H1 (cell line): ENCODE results near the gene KISS1. TPM values are rescaled to one million over a fixed set of nuclear protein-coding genes. Genes with fewer than 3 reads are reported as not detected.

Experiments used
- CTCF ChIA-PET: fragments of 300-600 bp; sonication (Branson Sonifier 250); formaldehyde crosslinking; loops from one replicate; lab custom pipeline; 2021; ENCODE audit not compliant: partially characterized antibody; lab: Charles Lee
- POLR2A ChIA-PET: fragments of 300-600 bp; sonication (Branson Sonifier 250); formaldehyde crosslinking; loops from one replicate; lab custom pipeline; 2021; ENCODE audit warnings: inconsistent platforms; ENCODE audit not compliant: partially characterized antibody; lab: Charles Lee
- DNase-seq, 2 experiments: peaks; one replicate each; pipeline versions ENCODE4 v3.0.0 to v3.0.0-alpha.2; 2010 to 2022; ENCODE audit warnings: low spot score in 2 of 2, low read depth in 1 of 2, mixed read lengths in 1 of 2
- FAIRE-seq: peaks from 2 replicates; lab custom pipeline; 2011; peaks lifted over from hg19 to GRCh38; lab: Jason Lieb, UNC
- H2AFZ ChIP-seq: 2 replicates; pipeline ENCODE4 v1.8.1; 2012; ENCODE audit warnings: low read length, inconsistent platforms
- H2AK5ac ChIP-seq: 2 replicates; pipeline ENCODE4 v1.6.1; 2013; ENCODE audit warnings: low read depth, low read length
- H2BK120ac ChIP-seq: replicated peaks from 2 replicates; pipeline ENCODE3; 2013; ENCODE audit warnings: low read depth, low read length, inconsistent platforms
- H2BK12ac ChIP-seq: 2 replicates; pipeline ENCODE4 v1.6.1; 2013; ENCODE audit warnings: low read depth, low read length
- H2BK15ac ChIP-seq: 2 replicates; pipeline ENCODE4 v1.6.1; 2013; ENCODE audit warnings: low read length
- H2BK20ac ChIP-seq: 2 replicates; pipeline ENCODE4 v1.6.1; 2013; ENCODE audit warnings: low read length
- H2BK5ac ChIP-seq: 2 replicates; pipeline ENCODE4 v1.6.1; 2013; ENCODE audit warnings: low read depth, low read length
- H3K14ac ChIP-seq: 2 replicates; pipeline ENCODE4 v1.6.1; 2013; ENCODE audit warnings: inconsistent platforms; ENCODE audit not compliant: insufficient read length
- H3K18ac ChIP-seq: 2 replicates; pipeline ENCODE4 v1.6.1; 2013; ENCODE audit warnings: low read length; ENCODE audit errors: extremely low read depth
- H3K23ac ChIP-seq: 2 replicates; pipeline ENCODE4 v1.6.1; 2013; ENCODE audit warnings: inconsistent platforms; ENCODE audit not compliant: insufficient read length
- H3K23me2 ChIP-seq: 2 replicates; pipeline ENCODE4 v1.6.1; 2013; ENCODE audit warnings: low read depth, low read length
- H3K27ac ChIP-seq: 2 replicates; pipeline ENCODE4 v1.6.1; 2011; ENCODE audit warnings: low read depth, low read length, inconsistent platforms
- H3K27me3 ChIP-seq, 4 experiments: replicated peaks in 1 of 4; 1 replicate in 1 of 4; 2 replicates in 3 of 4; pipeline versions ENCODE4 v1.6.1 to v1.8.1; 2011 to 2013; ENCODE audit warnings: low read length in 3 of 4, mild to moderate bottlenecking in 3 of 4, inconsistent platforms in 2 of 4, mixed read lengths in 2 of 4, moderate library complexity in 1 of 4; ENCODE audit not compliant: control insufficient read depth in 3 of 4, insufficient read depth in 3 of 4; ENCODE audit errors: extremely low read depth in 1 of 4
- H3K36me3 ChIP-seq, 4 experiments: 2 replicates each; pipeline versions ENCODE4 v1.6.1 to v1.8.1; 2011 to 2013; ENCODE audit warnings: mild to moderate bottlenecking in 4 of 4, low read length in 3 of 4, moderate library complexity in 2 of 4, control low read depth in 1 of 4, inconsistent platforms in 1 of 4; ENCODE audit not compliant: insufficient read depth in 4 of 4, control insufficient read depth in 2 of 4
- H3K4ac ChIP-seq: replicated peaks from 2 replicates; pipeline ENCODE3; 2013; ENCODE audit warnings: low read length, low read depth, mixed read lengths, inconsistent platforms; ENCODE audit not compliant: insufficient read length
- H3K4me1 ChIP-seq, 4 experiments: replicated peaks in 1 of 4; 1 replicate in 1 of 4; 2 replicates in 3 of 4; pipeline versions ENCODE4 v1.6.1 to v1.8.1; 2011 to 2013; ENCODE audit warnings: low read length in 3 of 4, inconsistent platforms in 2 of 4, mixed read lengths in 1 of 4; ENCODE audit not compliant: insufficient read depth in 4 of 4, control insufficient read depth in 3 of 4
- H3K4me2 ChIP-seq, 2 experiments: 2 replicates each; pipeline versions ENCODE4 v1.6.1 to v1.8.1; 2011 to 2013; ENCODE audit warnings: low read depth in 2 of 2, low read length in 2 of 2, control low read depth in 1 of 2, inconsistent platforms in 1 of 2, mild to moderate bottlenecking in 1 of 2; ENCODE audit not compliant: insufficient read depth in 1 of 2
- H3K4me3 ChIP-seq, 4 experiments: fragments of 200-600, 300-600 bp in 1 of 4; sonication (generic), shearing (Covaris generic), sonication (Bioruptor Twin) in 1 of 4; 2 replicates each; pipeline versions ENCODE4 v1.5.1 to v1.8.1; 2011 to 2016; ENCODE audit warnings: low read length in 4 of 4, low read depth in 3 of 4, control low read depth in 2 of 4, inconsistent platforms in 2 of 4, mild to moderate bottlenecking in 2 of 4, mixed read lengths in 1 of 4, moderate library complexity in 1 of 4; ENCODE audit not compliant: insufficient read depth in 2 of 4; ENCODE audit errors: extremely low read depth in 1 of 4
- H3K56ac ChIP-seq: replicated peaks from 2 replicates; pipeline ENCODE3; 2013; ENCODE audit warnings: low read depth, mild to moderate bottlenecking, mixed read lengths, low read length, inconsistent platforms; ENCODE audit not compliant: insufficient read length
- H3K79me1 ChIP-seq: 2 replicates; pipeline ENCODE4 v1.6.1; 2013; ENCODE audit warnings: low read depth, low read length, control low read depth
- H3K79me2 ChIP-seq, 2 experiments: 2 replicates each; pipeline versions ENCODE4 v1.6.1 to v1.8.1; 2012 to 2013; ENCODE audit warnings: low read length in 2 of 2, mild to moderate bottlenecking in 2 of 2, inconsistent platforms in 1 of 2; ENCODE audit not compliant: insufficient read depth in 2 of 2, control insufficient read depth in 1 of 2
- H3K9ac ChIP-seq, 4 experiments: replicated peaks in 1 of 4; 1 replicate in 1 of 4; 2 replicates in 3 of 4; pipeline versions ENCODE4 v1.6.1 to v1.8.1; 2011 to 2013; ENCODE audit warnings: low read depth in 3 of 4, low read length in 3 of 4, control low read depth in 2 of 4, mild to moderate bottlenecking in 2 of 4, moderate library complexity in 2 of 4, inconsistent platforms in 1 of 4; ENCODE audit errors: extremely low read depth in 1 of 4
- H3K9me3 ChIP-seq, 2 experiments: 2 replicates each; pipeline versions ENCODE4 v1.6.1 to v1.8.1; 2012 to 2013; ENCODE audit warnings: mild to moderate bottlenecking in 2 of 2, moderate library complexity in 2 of 2, control low read depth in 1 of 2, inconsistent platforms in 1 of 2, low read depth in 1 of 2, low read length in 1 of 2, mixed read lengths in 1 of 2; ENCODE audit not compliant: insufficient read depth in 2 of 2
- H4K20me1 ChIP-seq, 2 experiments: replicated peaks in 1 of 2; 2 replicates each; pipeline versions ENCODE3 to v1.8.1; 2011 to 2013; ENCODE audit warnings: inconsistent platforms in 2 of 2, low read length in 2 of 2, mild to moderate bottlenecking in 1 of 2; ENCODE audit not compliant: insufficient read depth in 2 of 2, control insufficient read depth in 1 of 2
- H4K5ac ChIP-seq: 2 replicates; pipeline ENCODE4 v1.6.1; 2013; ENCODE audit warnings: low read length, low read depth, mixed read lengths, inconsistent platforms; ENCODE audit not compliant: insufficient read length
- H4K8ac ChIP-seq: 2 replicates; pipeline ENCODE4 v1.8.0; 2013; ENCODE audit warnings: mild to moderate bottlenecking, moderate library complexity, low read length, inconsistent platforms; ENCODE audit not compliant: insufficient read depth; ENCODE audit errors: extremely low read depth
- H4K91ac ChIP-seq: replicated peaks from 2 replicates; pipeline ENCODE3; 2013; ENCODE audit warnings: low read length, mixed read lengths, inconsistent platforms; ENCODE audit not compliant: insufficient read length
- BACH1 ChIP-seq: IDR thresholded peaks from 2 replicates; pipeline ENCODE4 v1.6.1; 2012; ENCODE audit warnings: low read length, improper control_type of control experiment
- EGR1 ChIP-seq: IDR thresholded peaks from 2 replicates; pipeline ENCODE4 v1.6.1; 2011; ENCODE audit warnings: low read depth, low read length, borderline replicate concordance
- HDAC2 ChIP-seq, 2 experiments: fragments of 300-600 bp in 1 of 2; sonication (generic) in 1 of 2; IDR thresholded peaks; 2 replicates each; pipeline ENCODE4 v1.6.1; 2011 to 2012; ENCODE audit warnings: low read depth in 2 of 2, low read length in 2 of 2, mild to moderate bottlenecking in 2 of 2, moderate library complexity in 2 of 2, borderline replicate concordance in 1 of 2, inconsistent platforms in 1 of 2
- KDM5A ChIP-seq: fragments of 200-600 bp; IDR thresholded peaks from 2 replicates; pipeline ENCODE4 v1.7.1; 2012; ENCODE audit warnings: mild to moderate bottlenecking, low read length, inconsistent platforms, mixed read lengths
- POU5F1 ChIP-seq: IDR thresholded peaks from 2 replicates; pipeline ENCODE4 v1.6.1; 2011; ENCODE audit warnings: low read depth, mild to moderate bottlenecking, low read length, moderate library complexity
- RAD21 ChIP-seq, 2 experiments: IDR thresholded peaks in 1 of 2; conservative IDR thresholded peaks in 1 of 2; 2 replicates each; pipeline ENCODE4 v1.6.1; 2011; ENCODE audit warnings: low read depth in 2 of 2, low read length in 2 of 2, improper control_type of control experiment in 1 of 2, inconsistent platforms in 1 of 2, mild to moderate bottlenecking in 1 of 2, moderate library complexity in 1 of 2
- RXRA ChIP-seq: IDR thresholded peaks from 2 replicates; pipeline ENCODE4 v1.6.1; 2011; ENCODE audit warnings: low read depth, mild to moderate bottlenecking, low read length, moderate library complexity; ENCODE audit not compliant: insufficient read depth
- SIN3A ChIP-seq, 2 experiments: IDR thresholded peaks in 1 of 2; conservative IDR thresholded peaks in 1 of 2; 2 replicates each; pipeline ENCODE4 v1.6.1; 2011 to 2012; ENCODE audit warnings: low read length in 2 of 2, improper control_type of control experiment in 1 of 2, low read depth in 1 of 2, mild to moderate bottlenecking in 1 of 2
- SIRT6 ChIP-seq: IDR thresholded peaks from one replicate; pipeline ENCODE4 v1.7.1; 2012; ENCODE audit warnings: low read length, inconsistent platforms
- SIX5 ChIP-seq: IDR thresholded peaks from 2 replicates; pipeline ENCODE4 v1.6.1; 2011; ENCODE audit warnings: mild to moderate bottlenecking, low read depth, low read length
- SP4 ChIP-seq: IDR thresholded peaks from 2 replicates; pipeline ENCODE4 v1.6.1; 2012; ENCODE audit warnings: low read length, inconsistent platforms
- TCF12 ChIP-seq: IDR thresholded peaks from 2 replicates; pipeline ENCODE4 v1.6.1; 2011; ENCODE audit warnings: low read depth, mild to moderate bottlenecking, low read length
- WGBS, 2 experiments: shearing (Covaris generic) in 1 of 2; methylation state at CpG; one replicate each; pipeline versions ENCODE4 v1.1.6 to v1.1.7; 2013 to 2015; ENCODE audit warnings: low lambda C conversion rate in 2 of 2, mixed read lengths in 2 of 2, inconsistent platforms in 1 of 2, low coverage in 1 of 2, missing lambda C conversion rate in 1 of 2; ENCODE audit not compliant: insufficient replicate concordance in 2 of 2, insufficient coverage in 1 of 2, insufficient read length in 1 of 2; ENCODE audit errors: extremely low coverage in 1 of 2, missing lambda C conversion rate in 1 of 2; 5-methylcytosine and 5-hydroxymethylcytosine counted together
- polyA plus RNA-seq, 7 experiments: library from polyadenylated mRNA; depleted of rRNA in 3 of 7; stranded (reverse) in 5 of 7; unstranded in 2 of 7; fragments of >200 nt in 5 of 7; fragments of 200-250 nt in 2 of 7; gene quantifications; 1 replicate in 5 of 7; 2 replicates in 1 of 7; 4 replicates in 1 of 7; pipeline versions ENCODE4 v1.2.1 to v1.2.3, GENCODE V29; 2011 to 2013; ENCODE audit warnings: missing spikeins in 2 of 7, mixed read lengths in 2 of 7
- total RNA-seq: library from RNA; stranded (reverse); fragmentation: NEBNext Ultra II Directional; extraction: Animal tissue kit (Norgen Biotek cat#: 25700); gene quantifications from 2 replicates; pipeline ENCODE4 v1.2.1, GENCODE V29; 2021
- TF ChIP-seq, protein P1 (sequence below): IDR thresholded peaks from 2 replicates; pipeline ENCODE4 v1.6.1; 2012; ENCODE audit warnings: inconsistent platforms

The KISS1 gene
- total and polyA plus RNA-seq, 2 of the 8 experiments (the other 6 are each of a cell fraction or from before 2014, with no cell fraction given): 0.71 TPM; not detected in 1

DNA sequence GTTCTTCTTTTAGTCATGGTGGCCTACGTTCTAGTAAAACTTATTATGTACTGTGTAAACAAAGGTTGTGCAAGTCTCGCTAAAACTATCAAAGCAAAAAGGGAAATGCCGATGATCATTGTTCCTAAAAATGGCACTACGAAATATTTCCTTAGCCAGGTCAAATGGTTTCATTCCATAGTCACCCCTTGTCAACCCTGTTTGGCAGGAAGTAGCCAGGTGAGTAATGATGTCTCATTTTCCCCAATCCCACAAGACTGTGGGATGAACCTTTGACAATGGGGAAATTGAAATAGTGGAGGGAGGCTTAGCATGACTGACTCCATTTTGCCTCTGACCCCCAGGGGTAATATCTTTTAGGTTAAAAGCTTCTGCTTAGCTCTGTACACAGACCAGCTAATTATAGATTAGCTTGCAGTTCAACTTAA lies 24.5 kb downstream of the KISS1 start:
- Histone ChIP-seq H3K4me1 (no peaks in the 10 kb centered on the region), H3K79me2 (no peaks in the 10 kb centered on the region), H3K23ac (no peak overlapping the region), H3K4me2 (no peak overlapping the region), H4K20me1 (no peaks in the 10 kb centered on the region), H4K8ac (no peak overlapping the region), H3K14ac (no peak overlapping the region), H2BK15ac (no peak overlapping the region), H2AK5ac (no peak overlapping the region), H3K79me1 (no peaks in the 10 kb centered on the region), H3K4me3 (no peak overlapping the region), H4K5ac (no peak overlapping the region), H2BK12ac (no peak overlapping the region), H3K27ac (no peak overlapping the region), H3K9ac (no peak overlapping the region), H3K23me2 (no peaks in the 10 kb centered on the region), H3K56ac (no peak overlapping the region), H4K91ac (no peak overlapping the region), H2BK5ac (no peak overlapping the region), H3K18ac (no peak overlapping the region), H2AFZ (no peak overlapping the region), H3K27me3 (0 out of 7 replicates have a peak, but pooled peaks cover 0 to 2% (median 0%) of the 10 kb centered on the region in 4 experiments), H3K4ac (no peak overlapping the region), H2BK20ac (no peak overlapping the region), H3K36me3 (no peaks in the 10 kb centered on the region; a peak in 1 of 8 replicates), H3K9me3 (peaks cover 18 to 25% of the 10 kb centered on the region in 2 experiments), H2BK120ac (no peak overlapping the region)
- no peak for DNase-seq
- POLR2A ChIA-PET: no interaction called here
- no peak for FAIRE-seq
- WGBS, 2 experiments: 75% methylated on average over 4 of the region's 4 CpGs; no CpG with 5 or more reads in 1 of the 2 experiments
- CTCF ChIA-PET: interaction anchor here (0.7 to 10.6 kb wide), 7 partner anchors 11 to 199 kb away, joined by 3 to 106 read pairs (median 3); no protein-coding TSS in a partner anchor
- TF ChIP-seq BACH1 (no peak), POU5F1 (no peak), HDAC2 (IDR thresholded peaks at IDR 0.05; ENCODE audit: borderline replicate concordance in 1 of 2, low read depth in 2 of 2, low read length in 2 of 2) (no peak), KDM5A (no peak), SIN3A (conservative IDR thresholded peaks at IDR 0.05 in 1 of 2, IDR thresholded peaks at IDR 0.05 in 1 of 2; ENCODE audit: low read depth in 1 of 2, low read length in 2 of 2) (no peak), SIRT6 (no peak), RXRA (no peak), SIX5 (no peak), SP4 (no peak), RAD21 (IDR thresholded peaks at IDR 0.05 in 1 of 2, conservative IDR thresholded peaks at IDR 0.05 in 1 of 2; ENCODE audit: low read depth in 2 of 2, low read length in 2 of 2) (no peak), TCF12 (no peak), EGR1 (no peak)
- TF ChIP-seq, protein P1, sequence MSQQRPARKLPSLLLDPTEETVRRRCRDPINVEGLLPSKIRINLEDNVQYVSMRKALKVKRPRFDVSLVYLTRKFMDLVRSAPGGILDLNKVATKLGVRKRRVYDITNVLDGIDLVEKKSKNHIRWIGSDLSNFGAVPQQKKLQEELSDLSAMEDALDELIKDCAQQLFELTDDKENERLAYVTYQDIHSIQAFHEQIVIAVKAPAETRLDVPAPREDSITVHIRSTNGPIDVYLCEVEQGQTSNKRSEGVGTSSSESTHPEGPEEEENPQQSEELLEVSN: no peak
